Left lobe of liver (tissue), 2 donors: Measurements from ENCODE around the gene CLSTN3. TPM values are rescaled to one million over a fixed set of nuclear protein-coding genes. Genes with fewer than 3 reads are reported as not detected.

Source experiments
- ATAC-seq: fragments of 200-7000 bp; cut with Tn5 transposase; one replicate; pipeline ENCODE4 v1.9.1; 2020; ENCODE audit warnings: mild to moderate bottlenecking, moderate library complexity
- DNase-seq: peaks from one replicate; pipeline ENCODE4 v3.0.0-alpha.2; 2020; ENCODE audit warnings: low spot score
- total RNA-seq: library from RNA; stranded (reverse); gene quantifications from one replicate; pipeline ENCODE4 v1.2.1, GENCODE V29; 2021
- donor health status: DM: no; HTN: no; CAD: no; lungs with moderate emphysema.
- donor health status: DM: no; HTN: yes; CAD: no.

Gene CLSTN3
- total RNA-seq, 1 donor from 2014 or later: 48.4 TPM

DNA sequence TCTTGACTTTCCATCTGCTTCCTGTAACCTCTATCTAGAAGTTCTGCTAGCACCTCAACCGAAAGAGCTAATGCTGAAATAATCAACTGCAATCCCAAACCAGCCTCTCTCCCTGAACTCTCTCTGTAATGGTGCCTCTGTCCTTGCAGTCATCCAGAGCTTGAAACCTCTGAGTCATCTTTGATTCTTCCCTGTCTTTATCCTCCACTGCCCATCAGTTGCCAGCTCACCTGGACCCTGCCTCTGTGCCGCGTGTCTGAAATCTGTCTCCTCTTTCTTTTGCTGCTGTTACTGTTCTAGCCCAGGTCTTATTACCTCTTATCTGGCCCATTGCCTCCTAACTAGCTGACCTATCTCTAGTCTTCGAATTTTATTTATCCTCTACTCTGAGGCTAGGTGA is 15.5 kb downstream of the CLSTN3 start:
- no peak for DNase-seq
- no peak for ATAC-seq

DNA sequence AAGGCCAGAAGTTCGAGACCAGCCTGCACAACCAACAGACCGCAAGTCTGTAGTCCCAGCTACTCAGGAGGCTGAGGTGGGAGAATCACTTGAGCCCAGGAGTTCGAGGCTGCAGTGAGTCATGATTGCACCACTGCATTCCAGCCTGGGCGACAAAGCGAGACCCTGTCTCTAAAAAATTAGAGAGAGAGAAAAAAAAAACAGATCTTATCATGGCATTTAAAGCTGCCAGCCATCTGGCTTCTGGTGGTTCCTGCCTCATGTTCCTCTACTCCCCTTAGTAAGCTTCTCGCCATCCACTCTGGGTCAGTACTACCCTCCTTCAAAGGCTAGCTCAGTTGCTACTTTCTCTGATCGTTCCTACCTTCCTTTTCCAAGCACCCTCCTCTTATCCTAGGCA is 16.1 kb downstream of the CLSTN3 start:
- ATAC-seq (no peak), DNase-seq (no peak)

DNA sequence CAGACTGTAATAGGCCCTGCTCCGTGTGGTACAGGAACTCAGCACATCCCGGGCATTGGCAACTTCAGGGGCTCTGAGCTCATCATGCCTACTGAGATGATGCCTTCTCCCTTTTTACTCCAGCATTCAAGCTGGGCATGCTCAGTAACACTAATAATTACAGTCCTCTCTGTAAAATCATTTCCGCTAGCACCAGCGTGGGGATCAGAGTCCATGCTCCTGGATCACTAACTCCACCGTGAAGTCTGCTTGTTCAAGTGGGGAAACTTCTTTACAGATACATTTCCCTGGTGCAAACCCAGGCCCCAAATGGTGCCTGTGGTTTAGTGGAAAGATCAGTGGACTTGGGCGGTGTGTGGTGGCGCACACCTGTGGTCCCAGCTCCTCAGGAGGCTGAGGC is 16.7 kb downstream of the CLSTN3 start:
- peak; percentile 46 for DNase-seq
- ATAC-seq: peak; percentile 11

DNA sequence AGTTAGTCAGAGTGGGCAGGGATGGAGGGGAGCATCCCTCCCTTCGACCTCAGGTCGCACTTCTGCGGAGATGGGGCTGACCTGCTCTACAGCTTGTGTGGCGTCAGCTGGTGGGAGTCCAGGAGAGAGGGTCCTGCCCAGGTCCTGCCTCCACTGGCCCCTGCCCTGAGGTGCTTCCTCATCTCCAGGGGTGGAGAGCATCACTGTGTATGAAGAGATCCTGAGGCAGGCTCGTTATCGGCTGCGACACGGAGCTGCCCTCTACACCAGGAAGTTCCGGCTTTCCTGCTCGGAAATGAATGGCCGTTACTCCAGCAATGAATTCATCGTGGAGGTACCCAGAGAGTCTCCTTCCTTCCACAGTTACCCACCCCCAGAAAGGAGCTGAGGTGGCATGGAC is 20.2 kb downstream of the CLSTN3 start:
- DNase-seq: no peak
- no peak for ATAC-seq

DNA sequence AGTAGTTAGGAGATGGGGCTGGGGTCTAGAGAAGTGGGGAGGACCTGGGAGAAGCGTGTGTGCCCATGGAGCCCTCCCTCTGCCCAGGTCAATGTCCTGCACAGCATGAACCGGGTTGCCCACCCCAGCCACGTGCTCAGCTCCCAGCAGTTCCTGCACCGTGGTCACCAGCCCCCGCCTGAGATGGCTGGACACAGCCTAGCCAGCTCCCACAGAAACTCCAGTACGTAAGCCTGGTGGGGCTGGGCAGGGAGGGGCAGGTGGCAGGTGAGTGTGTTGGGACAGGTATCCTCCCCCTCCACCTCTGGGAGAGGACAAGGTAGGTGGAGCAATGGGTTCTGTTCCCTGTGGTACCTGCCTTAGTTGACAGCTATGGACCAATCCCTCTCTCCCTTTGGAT is 20.7 kb downstream of the CLSTN3 start:
- ATAC-seq (peak; percentile 2), DNase-seq (no peak)

DNA sequence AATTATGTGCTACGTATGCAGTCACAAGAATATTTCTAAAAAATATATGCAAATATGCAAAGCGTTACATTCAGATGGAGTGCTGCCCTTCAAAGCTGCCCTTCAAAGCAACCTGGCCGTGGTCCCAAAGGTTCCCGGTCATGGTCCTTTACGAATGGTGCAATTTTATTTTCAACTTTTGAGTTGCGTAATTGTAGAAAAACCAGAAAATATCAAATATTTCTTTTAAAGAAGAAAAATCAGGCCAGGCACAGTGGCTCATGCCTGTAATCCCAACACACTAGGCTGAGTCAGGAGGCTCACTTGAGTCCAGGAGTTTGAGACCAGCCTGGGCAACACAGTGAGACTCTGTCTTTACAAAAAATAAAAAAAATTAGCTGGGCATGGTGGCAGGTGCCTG is 21.4 kb downstream of the CLSTN3 start:
- peak; percentile 41 for ATAC-seq
- peak; percentile 77 for DNase-seq

DNA sequence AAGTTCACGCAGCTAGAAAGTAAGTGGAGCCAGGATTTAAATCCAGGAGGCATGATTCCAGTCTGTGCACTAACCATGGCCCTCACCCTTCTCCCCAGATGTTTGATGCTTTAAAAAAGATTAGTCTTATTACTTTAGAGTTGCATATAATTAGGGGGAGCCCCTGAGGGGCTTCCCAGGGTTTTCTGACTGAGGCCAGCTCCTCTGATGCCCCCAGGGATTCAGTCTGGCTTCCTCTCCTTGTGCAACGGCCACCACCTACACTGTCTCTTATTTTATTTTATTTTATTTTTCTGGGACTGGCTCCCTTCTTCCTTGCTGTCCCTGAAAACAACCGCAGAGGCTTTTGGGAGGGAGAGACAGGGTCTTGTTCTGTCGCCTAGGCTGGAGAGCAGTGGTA is 22.6 kb downstream of the CLSTN3 start:
- ATAC-seq: no peak
- DNase-seq: no peak

DNA sequence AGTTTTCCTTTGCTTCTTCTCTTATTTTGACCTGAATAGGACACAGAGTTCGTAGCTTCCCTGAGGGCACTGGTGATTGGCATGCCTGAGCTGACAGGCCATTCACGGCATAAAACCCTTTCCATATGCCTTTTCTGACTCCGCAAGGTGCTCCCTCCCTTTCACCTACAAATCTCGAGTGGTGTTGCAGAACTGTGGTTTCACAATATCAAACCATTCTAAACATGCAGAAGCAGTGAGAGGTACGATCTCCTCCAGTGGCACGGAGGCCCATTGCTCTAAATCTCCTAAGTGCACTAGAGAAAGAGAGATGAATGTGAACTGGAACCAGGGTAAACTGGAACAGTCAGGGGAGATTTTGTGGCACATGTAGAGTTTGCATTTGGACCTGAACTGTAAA is 23.9 kb downstream of the CLSTN3 start:
- ATAC-seq: peak; percentile 24
- DNase-seq: no peak

DNA sequence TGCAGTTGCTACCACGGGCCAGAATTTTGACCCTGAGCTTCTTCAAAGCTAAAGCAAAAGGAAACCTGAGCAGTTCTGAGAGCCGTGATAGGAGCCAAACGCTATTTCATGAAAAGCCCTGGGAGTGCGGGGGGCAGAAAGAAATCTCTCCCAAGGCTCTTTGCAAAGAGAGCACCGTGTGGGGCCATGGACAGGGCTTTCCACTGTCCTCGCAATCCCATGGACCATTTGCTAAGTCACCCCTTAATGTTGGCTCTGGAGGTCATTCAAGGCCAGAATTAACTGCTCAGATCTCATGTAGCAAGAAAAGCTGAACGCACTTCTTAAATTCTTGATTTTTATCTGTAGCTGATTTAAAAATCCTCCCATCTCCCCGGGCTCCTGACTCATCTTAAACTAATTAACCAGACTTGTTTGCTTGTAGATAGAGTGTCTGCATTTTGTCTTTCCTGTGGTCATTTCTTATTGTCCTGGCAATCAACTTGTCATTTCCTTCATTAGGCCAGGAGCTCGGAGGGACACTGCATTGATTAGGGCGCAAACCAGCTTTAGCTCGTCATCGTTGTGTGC is 24.8 kb downstream of the CLSTN3 start:
- ATAC-seq (no peak), DNase-seq (no peak)

DNA sequence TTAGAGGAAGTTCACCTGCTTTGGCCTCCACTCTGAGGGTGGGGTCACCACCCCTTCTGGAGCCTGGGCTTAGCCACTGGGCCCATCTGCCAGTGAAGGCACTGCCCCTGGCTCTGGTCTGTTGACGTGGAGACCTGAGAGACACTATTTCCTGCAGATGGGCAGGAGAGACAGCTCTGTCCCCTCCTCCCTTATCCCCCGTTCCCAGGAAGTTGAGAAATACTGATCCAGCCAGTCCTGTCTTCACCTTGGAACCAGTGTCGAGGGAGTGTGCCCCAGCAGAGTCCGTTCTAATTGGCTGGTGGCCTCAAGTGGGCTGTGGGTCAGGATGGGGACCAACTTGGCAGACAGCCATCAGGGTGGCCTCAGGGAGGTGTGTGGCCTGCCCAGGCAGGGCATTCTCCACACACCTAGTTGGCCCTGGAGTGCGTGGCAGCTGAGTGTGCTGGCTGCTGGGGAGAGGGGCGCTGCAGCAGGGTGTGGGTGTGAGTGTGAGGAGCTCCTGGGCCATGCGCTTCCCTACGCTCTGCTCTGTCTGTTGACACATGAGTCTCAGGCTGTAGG is 25.4 kb downstream of the CLSTN3 start:
- ATAC-seq (peak; percentile 66), DNase-seq (peak; percentile 87)

DNA sequence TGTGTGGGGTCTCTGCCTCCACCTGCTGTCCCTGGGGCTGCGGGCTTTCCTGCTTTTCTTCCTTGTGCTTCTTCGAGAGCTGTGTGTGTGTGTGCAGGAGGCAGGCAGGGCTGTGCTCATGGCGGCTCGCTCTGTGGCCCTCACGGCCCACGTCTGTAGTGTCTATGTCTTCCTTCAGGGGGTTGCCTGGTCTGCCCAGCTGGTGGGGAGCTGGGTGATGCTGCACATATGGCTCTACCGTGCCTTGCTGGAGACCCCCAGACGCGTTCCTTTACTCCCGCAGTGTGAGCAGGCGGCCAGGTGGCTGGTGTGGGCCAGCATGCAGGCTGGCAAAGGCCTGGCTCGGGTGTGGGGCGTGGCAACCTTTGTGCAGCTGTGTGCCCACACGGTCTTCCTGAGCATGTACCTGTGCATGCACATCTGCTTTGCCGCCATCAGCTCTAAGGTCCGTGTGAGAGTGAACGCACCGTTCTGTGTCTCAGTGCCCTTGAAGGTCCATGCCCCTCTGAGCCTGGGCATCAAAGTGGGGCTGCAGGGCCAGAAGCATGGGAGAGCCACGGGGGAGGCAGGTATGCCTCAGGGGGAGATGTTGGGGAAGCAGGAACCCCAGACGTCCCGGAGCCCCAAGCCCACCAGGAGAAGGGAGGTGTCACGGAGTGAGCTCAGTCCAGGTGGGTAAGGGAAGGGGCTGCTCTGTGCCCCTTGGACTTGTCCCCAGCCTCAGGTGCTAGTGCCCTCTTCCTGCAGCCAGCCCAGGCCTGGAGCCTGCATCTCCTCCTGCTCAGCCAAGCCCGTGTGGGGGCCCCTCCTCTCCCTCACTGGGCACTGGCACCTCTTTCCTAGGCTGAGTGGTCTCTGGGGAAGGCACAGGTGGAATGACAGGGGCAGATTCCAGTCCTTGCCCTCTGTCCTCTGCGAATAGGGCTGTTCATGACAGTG is 26.4 kb downstream of the CLSTN3 start:
- ATAC-seq (no peak), DNase-seq (no peak)

DNA sequence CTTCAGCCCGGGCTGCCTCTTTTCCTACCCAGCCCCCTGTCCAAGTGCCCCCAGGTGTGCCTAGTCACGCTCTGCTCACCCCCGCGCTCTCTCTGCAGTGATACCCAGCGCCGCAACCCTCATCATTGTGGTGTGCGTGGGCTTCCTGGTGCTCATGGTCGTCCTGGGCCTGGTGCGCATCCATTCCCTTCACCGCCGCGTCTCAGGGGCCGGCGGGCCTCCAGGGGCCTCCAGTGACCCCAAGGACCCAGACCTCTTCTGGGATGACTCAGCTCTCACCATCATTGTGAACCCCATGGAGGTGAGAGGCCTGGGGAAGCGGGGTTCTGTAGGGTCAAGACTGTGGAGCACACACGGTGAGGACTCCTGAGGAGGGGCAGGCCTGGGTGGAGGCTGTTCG is 27.2 kb downstream of the CLSTN3 start:
- ATAC-seq (no peak), DNase-seq (no peak)

DNA sequence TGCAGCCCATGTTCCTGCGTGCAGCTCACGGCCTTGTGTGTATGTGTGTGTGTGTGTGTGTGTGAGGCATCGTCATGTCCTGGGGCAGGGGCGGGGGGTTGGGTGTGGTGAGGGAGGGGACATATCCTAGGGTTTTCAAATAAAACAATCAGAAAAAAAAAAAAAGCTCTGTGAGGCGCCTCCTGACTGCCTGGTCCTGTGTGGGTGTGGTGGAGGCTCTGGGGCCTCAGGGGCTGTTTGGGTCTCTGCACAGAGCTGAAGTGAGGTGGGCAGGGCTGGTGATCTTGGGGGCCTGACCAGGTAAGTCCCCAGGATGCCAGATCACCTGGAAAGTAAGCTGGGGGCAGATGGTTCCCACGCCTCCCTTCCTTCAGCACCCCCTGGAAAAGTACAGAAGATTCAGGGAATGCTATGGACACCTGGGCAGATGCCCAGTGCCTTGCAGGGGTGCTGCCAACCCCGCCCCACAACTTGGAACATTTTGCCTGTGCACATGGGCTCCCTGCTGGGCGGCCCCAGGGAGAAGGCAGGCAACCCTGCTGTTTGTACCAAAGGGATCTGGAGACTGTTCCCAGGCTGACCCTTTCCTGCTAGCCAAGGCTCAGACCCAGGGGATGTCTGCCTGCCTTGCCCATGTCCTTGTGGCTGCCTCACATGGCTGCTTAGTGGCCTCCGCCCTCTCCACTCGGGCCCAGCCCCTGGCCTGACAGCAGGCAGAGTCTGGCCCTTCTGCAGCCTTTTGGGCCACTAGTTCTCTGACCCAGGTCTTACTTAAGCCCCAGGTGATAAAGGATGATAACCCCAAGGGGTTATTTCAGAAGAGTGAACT is 28.8 kb downstream of the CLSTN3 start:
- ATAC-seq: no peak
- DNase-seq: no peak

DNA sequence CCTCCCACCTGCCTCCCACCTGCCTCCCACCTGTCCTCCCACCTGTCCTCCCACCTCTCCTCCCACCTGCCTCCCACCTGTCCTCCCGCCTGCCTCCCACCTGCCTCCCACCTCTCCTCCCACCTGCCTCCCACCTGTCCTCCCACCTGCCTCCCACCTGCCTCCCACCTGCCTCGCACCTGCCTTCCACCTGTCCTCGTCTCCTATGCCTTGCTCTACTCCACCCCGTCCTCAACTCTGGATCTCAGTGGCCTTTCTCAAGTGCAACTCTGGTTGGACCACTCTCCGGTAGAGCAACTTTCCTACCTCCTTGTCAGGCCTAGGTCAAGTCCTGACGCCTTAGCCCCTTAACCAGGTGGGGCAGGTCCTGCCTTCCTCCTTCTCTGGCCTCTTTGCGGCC is 30.0 kb downstream of the CLSTN3 start:
- ATAC-seq: no peak
- no peak for DNase-seq

DNA sequence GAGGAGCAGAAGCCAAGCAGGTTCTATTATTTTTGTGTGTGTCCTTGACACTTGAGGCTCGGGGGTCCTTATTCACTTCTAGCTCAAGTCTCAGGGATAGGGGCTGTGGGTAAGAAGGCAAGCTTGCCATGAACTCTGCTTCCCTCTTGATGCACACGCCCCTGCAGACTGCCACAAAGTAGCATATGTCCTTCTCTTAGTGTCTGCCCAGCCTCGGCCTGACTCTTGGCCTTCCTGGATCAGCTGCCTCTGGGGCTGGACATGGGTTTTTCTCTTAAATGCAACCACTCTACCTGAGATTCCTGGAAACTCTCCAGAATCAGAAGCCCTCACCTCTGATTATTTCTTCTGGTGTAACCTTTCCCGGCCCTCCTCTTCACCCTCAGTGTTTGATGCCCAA is 31.2 kb downstream of the CLSTN3 start:
- DNase-seq: no peak
- ATAC-seq: peak; percentile 6

DNA sequence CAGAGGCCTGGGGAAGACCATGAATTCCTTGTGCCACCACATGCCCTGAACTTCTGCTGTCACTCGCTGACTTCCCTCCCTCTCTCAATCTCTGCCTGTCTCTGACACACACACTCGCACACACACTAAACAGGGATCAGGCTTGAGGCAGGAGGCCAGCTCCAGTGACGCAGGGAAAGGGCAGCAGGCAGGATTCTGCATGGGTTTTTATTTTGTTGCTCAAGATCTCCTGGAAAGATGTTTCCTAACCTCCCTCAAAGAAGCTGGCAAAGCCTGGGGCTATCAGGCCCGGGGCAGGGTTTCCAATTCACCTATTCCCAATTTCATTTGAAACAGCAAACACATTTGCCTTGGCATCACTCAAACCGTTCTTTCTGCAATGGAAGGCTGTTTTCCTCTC is 31.6 kb downstream of the CLSTN3 start:
- DNase-seq (peak; percentile 90), ATAC-seq (peak; percentile 79)

DNA sequence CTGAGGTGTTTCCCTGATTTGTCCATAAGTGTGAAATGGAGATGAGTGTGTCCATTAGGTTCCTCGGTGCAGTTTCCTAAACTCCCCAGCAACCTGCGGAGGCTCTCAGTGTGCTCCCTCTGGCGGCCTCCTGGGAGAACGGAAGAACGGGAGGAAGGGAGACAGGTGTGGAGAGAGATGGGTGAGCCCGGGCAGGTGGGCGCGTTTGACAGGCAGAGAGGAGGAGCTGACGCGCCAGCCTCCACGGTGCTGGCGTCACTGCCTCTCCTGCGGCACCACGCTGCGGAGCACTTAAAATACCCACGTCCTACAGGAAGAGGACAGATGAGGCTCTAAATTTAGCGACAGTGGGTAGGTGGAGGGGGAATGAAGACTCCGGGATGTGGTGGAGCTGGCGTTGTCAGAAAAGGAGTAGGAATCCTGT is 32.5 kb downstream of the CLSTN3 start:
- DNase-seq (peak; percentile 72), ATAC-seq (peak; percentile 82)

DNA sequence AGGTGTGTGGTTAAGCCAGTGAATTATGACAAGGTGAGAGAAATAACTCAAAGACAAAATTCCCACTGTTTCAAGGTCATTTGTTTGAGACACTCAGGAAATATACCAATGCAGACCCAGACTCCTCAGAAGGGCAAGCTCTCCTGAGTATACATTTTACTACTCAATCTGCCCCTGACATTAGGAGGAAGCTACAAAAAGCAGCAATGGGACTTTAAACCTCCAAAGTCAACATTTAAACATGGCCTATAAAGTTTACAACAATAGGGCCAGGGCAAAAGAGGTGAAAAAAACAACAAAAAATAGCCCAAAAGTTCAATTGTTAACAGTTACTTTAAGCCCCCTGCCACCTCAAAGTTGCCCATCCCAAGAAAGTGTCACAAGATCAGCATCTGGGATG is 39.8 kb downstream of the CLSTN3 start:
- no peak for DNase-seq
- ATAC-seq: peak; percentile 60

DNA sequence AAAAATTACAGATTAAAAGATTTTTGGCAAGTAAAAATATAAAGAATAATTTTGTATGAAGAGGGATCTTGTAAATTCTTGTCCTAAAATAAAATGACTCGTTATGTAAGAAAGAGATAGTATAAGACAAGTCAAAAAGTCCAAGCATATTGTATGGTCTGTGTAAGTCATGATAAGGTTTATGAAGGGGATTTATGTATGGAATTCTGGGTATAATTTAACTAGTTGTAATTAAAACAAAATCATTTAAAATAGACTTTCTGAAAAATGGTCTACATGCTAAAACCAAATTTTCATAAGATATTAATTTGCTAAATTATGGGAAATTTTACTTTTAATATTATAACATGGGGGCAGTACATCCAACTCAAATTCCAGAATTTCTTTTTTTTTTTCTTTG is 41.7 kb downstream of the CLSTN3 start:
- DNase-seq (no peak), ATAC-seq (no peak)

DNA sequence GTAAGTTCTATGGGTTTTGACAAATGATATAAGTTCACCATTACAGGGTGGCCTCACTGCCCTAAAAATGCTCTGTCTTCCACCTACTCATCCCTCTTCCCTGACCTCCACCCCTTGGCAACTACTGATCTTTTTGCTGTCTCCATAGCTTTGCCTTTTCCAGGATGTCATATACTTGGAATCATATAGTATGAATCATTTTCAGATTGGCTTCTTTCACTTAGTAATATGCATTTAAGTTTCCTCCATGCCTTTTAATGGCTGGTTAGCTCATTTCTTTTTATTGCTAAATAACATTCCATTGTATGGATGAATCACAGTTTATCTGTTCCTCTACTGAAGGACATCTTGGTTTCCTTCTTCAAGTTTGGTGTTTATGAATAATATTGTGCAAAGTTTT is 45.3 kb downstream of the CLSTN3 start:
- no peak for DNase-seq
- no peak for ATAC-seq

DNA sequence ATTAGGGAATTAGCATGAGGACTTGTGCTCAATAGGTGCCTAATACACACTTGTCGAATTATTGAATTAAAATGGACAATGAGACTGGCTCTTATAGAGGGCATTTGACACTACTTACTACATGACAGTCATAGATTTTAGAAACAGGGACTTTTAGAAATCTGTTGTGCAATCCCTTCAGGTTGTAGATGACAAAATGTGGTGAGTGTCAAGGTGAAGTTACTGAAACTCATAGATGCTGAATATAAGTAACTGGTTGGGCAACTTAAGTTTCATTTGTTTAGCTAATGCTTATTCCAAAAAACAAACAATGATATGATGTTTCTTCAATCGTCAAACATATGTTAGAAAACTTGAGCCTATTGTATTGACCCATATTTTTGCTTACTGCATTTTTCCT is 46.4 kb downstream of the CLSTN3 start:
- ATAC-seq: no peak

More for the DNA sequence above, 46.4 kb downstream of the CLSTN3 start:
- DNase-seq: no peak
